ENCODE data around the gene ISCU. TPM values are rescaled to one million over a fixed set of nuclear protein-coding genes. Genes with fewer than 3 reads are reported as not detected.

Gene ISCU
- total and polyA plus RNA-seq, 9 of the 15 experiments (the other 6 are each of a cell fraction or from before 2014, with no cell fraction given): 15.9 to 92.5 (median 77.3) TPM

DNA sequence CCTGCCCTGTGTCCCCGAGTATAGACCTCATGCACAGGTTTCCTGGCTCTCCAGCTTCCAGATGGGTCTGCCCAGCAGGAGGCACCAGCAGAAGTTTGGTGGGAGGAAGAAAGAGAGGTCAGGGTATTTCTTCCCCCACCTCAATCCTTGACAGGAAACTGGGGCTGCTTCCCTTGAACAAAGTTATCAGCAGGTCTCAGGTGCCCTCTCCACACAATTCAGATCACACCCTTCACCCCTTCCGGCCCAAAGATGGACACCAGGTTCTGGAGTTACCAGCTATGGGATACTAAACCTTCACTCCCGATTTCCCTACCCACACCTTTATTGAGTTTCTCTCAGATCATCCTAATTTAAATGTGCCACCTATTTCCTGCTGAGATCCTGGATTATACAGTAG, 2.6 kb upstream of the ISCU start (continued):
- no peak for TF ChIP-seq ARNT (IDR thresholded peaks at IDR 0.05)
- no peak for TF ChIP-seq BMI1 (IDR thresholded peaks at IDR 0.05; ENCODE audit: low read length)
- TF ChIP-seq RBM17 (IDR thresholded peaks at IDR 0.05; ENCODE audit: borderline replicate concordance, low read depth, low read length): no peak
- TF ChIP-seq CBFB (CRISPR knock-in tag; IDR thresholded peaks at IDR 0.05): no peak
- no peak for TF ChIP-seq HES1 (IDR thresholded peaks at IDR 0.05; ENCODE audit: low read depth)
- no peak for TF ChIP-seq ARHGAP35 (IDR thresholded peaks at IDR 0.05; ENCODE audit: partially characterized antibody)
- no peak for TF ChIP-seq SRF (CRISPR knock-in tag; IDR thresholded peaks at IDR 0.05)
- TF ChIP-seq RNF2 (IDR thresholded peaks at IDR 0.05): no peak
- peak; percentile 50; the same call in 1 of the 2 replicates for TF ChIP-seq ZNF232 (CRISPR knock-in tag; IDR thresholded peaks at IDR 0.05)
- TF ChIP-seq, protein P1, sequence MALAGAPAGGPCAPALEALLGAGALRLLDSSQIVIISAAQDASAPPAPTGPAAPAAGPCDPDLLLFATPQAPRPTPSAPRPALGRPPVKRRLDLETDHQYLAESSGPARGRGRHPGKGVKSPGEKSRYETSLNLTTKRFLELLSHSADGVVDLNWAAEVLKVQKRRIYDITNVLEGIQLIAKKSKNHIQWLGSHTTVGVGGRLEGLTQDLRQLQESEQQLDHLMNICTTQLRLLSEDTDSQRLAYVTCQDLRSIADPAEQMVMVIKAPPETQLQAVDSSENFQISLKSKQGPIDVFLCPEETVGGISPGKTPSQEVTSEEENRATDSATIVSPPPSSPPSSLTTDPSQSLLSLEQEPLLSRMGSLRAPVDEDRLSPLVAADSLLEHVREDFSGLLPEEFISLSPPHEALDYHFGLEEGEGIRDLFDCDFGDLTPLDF (CRISPR knock-in tag; IDR thresholded peaks at IDR 0.05): no peak
- no peak for TF ChIP-seq ZNF707 (CRISPR knock-in tag; conservative IDR thresholded peaks at IDR 0.05)
- no peak for TF ChIP-seq CAMTA2 (CRISPR knock-in tag; conservative IDR thresholded peaks at IDR 0.05)
- TF ChIP-seq ZNF830 (CRISPR knock-in tag; IDR thresholded peaks at IDR 0.05): no peak
- no peak for TF ChIP-seq ZNF263 (CRISPR knock-in tag; IDR thresholded peaks at IDR 0.05; ENCODE audit: borderline replicate concordance)
- TF ChIP-seq SNIP1 (IDR thresholded peaks at IDR 0.05; ENCODE audit: low read depth): no peak
- 0 out of 2 replicates have a peak, but pooled peaks have one; percentile 40 for TF ChIP-seq FOXK1 (CRISPR knock-in tag; IDR thresholded peaks at IDR 0.05; ENCODE audit: borderline replicate concordance)
- TF ChIP-seq IRF2 (CRISPR knock-in tag; IDR thresholded peaks at IDR 0.05): no peak
- TF ChIP-seq SAFB2 (IDR thresholded peaks at IDR 0.05; ENCODE audit: borderline replicate concordance, low read depth, low read length, severe bottlenecking): no peak
- TF ChIP-seq PTRF (tag; IDR thresholded peaks at IDR 0.05): no peak
- TF ChIP-seq MEF2A (IDR thresholded peaks at IDR 0.05; ENCODE audit: control insufficient read depth, low read depth, low read length): no peak
- TF ChIP-seq ERF (CRISPR knock-in tag; IDR thresholded peaks at IDR 0.05): no peak
- no peak for TF ChIP-seq ELF1 (tag; IDR thresholded peaks at IDR 0.05)
- TF ChIP-seq ZBTB9 (CRISPR knock-in tag; IDR thresholded peaks at IDR 0.05): no peak
- TF ChIP-seq ARID4B (CRISPR knock-in tag; IDR thresholded peaks at IDR 0.05): no peak
